ENCODE measurements around the gene HS6ST3. TPM values are rescaled to one million over a fixed set of nuclear protein-coding genes. Genes with fewer than 3 reads are reported as not detected.
A peak's percentile ranks its signal among the peaks of the same experiment; 100 is the strongest.
"Not testable (repeated sequence)": the region's sequence is repeated elsewhere in the genome, so short reads cannot be mapped to it uniquely, and the experiment has no call there.

HS6ST3 gene
- polyA plus RNA-seq (2013, experiment 1 of 2), result 0.48 TPM
- 0.46 TPM for polyA plus RNA-seq (2013, experiment 2 of 2)

DNA sequence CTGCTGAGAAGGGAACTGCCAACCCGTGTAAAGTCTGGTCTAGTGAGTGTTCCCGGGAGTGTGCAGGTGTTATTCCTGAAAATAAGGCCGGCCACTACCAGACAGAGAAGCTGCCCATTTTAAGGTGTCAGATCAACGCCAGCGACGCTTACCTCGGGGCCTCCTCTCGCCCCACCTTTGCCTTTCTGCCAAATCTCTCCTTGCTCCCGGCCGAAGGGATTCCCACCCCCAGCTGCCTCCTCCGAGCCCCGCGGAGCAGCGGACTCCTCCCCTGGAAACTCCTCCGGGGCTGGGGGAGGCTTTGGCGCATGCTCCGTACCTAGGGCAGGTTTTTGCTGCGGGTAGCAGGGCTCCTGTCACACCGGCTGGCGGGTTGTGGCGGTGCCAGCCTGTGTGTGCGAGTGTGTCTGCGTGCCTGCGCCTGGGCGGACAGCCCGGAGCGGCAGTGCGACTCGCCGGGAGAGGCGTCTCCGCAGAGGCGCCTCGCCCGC, at the start of gene HS6ST3:
HS6ST3 (plus strand) TSS at position 359 of the 491 bp plus-strand sequence.
- WGBS, 2 experiments (ENCODE audit: insufficient coverage in 2 of 2), result 1% methylated on average over 34 of the region's 35 CpGs
- no peaks in the 10 kb centered on the region for H3K9me3 ChIP-seq (ENCODE audit: control insufficient read depth, low read length)
- H3K4me3 ChIP-seq (ENCODE audit: extremely low read depth, insufficient read depth, low read length, poor library complexity, severe bottlenecking), result peak within 1 kb of the TSS; percentile 44
- H3K4me1 ChIP-seq (ENCODE audit: control insufficient read depth, insufficient read depth, low read length, poor library complexity, severe bottlenecking), result no peaks in the 10 kb centered on the region
- no peak within 1 kb of the TSS for H3K27ac ChIP-seq (ENCODE audit: low read depth, low read length, severe bottlenecking)
- H3K36me3 ChIP-seq (ENCODE audit: control insufficient read depth, insufficient read depth, low read length), result no peaks in the 10 kb centered on the region

DNA sequence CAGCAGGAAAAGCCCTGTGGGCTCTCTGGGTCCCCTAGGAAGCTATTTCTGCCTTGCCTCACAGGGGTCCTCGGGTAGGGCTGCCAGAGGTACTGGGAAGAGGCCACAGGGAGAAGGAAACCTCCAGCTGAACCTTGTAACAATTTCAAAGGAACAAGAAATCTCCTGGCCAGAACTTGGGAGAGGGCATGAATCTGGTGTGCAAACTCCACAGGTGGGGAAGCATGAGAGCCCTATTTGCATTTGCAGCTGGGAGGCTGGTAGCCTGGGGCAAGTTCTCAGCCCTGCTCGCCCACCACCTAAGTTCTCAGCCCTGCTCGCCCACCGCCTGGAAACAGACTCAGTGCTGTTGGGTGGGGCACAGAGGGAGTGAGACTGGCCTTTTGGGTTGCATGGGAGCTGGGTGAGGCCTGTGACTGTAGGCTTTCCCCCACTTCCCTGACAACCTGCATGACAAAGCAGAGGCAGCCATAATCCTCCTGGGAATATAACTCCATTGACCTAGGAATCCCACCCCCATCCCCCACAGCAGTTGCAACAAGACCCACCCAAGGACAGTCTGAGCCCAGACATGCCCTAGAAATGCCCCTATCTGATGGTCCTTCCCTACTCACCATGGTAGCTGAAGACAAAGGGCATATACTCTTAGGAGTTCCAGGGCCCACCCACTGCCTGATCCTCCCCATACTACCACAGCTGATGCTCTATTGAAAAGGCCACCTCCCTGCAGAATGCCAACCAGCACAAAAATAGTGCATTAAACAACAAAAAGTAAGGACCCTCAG, 48.4 kb upstream of the HS6ST3 start:
- 94 to 100% methylated on average over 1 to 3 of the region's 4 CpGs for WGBS, 2 experiments (ENCODE audit: insufficient coverage in 2 of 2)
- Histone ChIP-seq H3K4me1 (ENCODE audit: control insufficient read depth, insufficient read depth, low read length, poor library complexity, severe bottlenecking) (no peaks in the 10 kb centered on the region), H3K4me3 (ENCODE audit: extremely low read depth, insufficient read depth, low read length, poor library complexity, severe bottlenecking) (no peak overlapping the region), H3K36me3 (ENCODE audit: control insufficient read depth, insufficient read depth, low read length) (peaks cover 26% of the 10 kb centered on the region), H3K27ac (ENCODE audit: low read depth, low read length, severe bottlenecking) (no peak overlapping the region), H3K9me3 (ENCODE audit: control insufficient read depth, low read length) (peaks cover 10% of the 10 kb centered on the region)

- Histone ChIP-seq H3K4me1 (ENCODE audit: control insufficient read depth, insufficient read depth, low read length, poor library complexity, severe bottlenecking) (no peaks in the 10 kb centered on the region), H3K27ac (ENCODE audit: low read depth, low read length, severe bottlenecking) (no peak overlapping the region), H3K4me3 (ENCODE audit: extremely low read depth, insufficient read depth, low read length, poor library complexity, severe bottlenecking) (no peak overlapping the region), H3K9me3 (ENCODE audit: control insufficient read depth, low read length) (peaks cover 15% of the 10 kb centered on the region), H3K36me3 (ENCODE audit: control insufficient read depth, insufficient read depth, low read length) (peaks cover 15% of the 10 kb centered on the region)
- 100% methylated on average over 1 of the region's 1 CpG; no CpG with 5 or more reads in 1 of the 2 experiments for whole genome bisulfite sequencing, 2 experiments (ENCODE audit: insufficient coverage in 2 of 2)
Observed at GRCh38 chr13:96044238-96044637, 45.7 kb upstream of the HS6ST3 start.

DNA sequence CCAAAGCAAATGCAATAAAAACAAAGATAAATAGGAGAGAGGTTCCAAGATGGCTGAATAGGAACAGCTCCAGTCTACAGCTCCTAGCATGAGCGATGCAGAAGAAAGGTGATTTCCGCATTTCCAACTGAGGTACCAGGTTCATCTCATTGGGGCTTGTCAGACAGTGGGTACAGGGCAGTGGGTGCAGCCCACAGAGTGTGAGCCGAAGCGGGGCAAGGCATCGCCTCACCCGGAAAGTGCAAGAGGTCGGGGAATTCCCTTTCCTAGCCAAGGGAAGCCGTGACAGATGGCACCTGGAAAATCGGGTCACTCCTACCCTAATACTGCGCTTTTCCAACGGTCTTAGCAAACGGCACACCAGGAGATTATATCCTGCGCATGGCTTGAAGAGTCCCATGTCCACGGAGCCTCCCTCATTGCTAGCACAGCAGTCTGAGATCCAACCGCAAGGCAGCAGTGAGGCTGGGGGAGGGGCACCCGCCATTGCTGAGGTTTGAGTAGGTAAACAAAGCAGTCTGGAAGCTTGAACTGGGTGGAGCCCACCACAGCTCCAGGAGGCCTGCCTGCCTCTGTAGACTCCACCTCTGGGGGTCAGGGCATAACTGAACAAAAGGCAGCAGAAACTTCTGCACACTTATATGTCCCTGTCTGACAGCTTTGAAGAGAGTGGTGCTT, 43.3 kb upstream of the HS6ST3 start:
- 88 to 99% methylated on average over 9 to 14 of the region's 16 CpGs for WGBS, 2 experiments (ENCODE audit: insufficient coverage in 2 of 2)
- not testable (repeated sequence) for H3K4me1 ChIP-seq (ENCODE audit: control insufficient read depth, insufficient read depth, low read length, poor library complexity, severe bottlenecking); H3K36me3 ChIP-seq (ENCODE audit: control insufficient read depth, insufficient read depth, low read length); H3K4me3 ChIP-seq (ENCODE audit: extremely low read depth, insufficient read depth, low read length, poor library complexity, severe bottlenecking); H3K27ac ChIP-seq (ENCODE audit: low read depth, low read length, severe bottlenecking)
- peaks cover 15% of the 10 kb centered on the region for H3K9me3 ChIP-seq (ENCODE audit: control insufficient read depth, low read length)

DNA sequence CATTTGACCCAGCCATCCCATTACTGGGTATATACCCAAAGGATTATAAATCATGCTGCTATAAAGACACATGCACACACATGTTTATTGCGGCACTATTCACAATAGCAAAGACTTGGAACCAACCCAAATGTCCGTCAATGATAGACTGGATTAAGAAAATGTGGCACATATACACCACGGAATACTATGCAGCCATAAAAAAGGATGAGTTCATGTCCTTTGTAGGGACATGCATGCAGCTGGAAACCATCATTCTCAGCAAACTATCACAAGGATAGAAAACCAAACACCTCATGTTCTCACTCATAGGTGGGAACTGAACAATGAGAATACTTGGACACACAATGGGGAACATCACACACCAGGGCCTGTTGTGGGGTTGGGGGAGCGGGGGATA, 39.0 kb upstream of the HS6ST3 start:
- H3K9me3 ChIP-seq (ENCODE audit: control insufficient read depth, low read length); H3K27ac ChIP-seq (ENCODE audit: low read depth, low read length, severe bottlenecking); H3K4me3 ChIP-seq (ENCODE audit: extremely low read depth, insufficient read depth, low read length, poor library complexity, severe bottlenecking); H3K36me3 ChIP-seq (ENCODE audit: control insufficient read depth, insufficient read depth, low read length); H3K4me1 ChIP-seq (ENCODE audit: control insufficient read depth, insufficient read depth, low read length, poor library complexity, severe bottlenecking): not testable (repeated sequence)
- WGBS, 2 experiments (ENCODE audit: insufficient coverage in 2 of 2), result 100% methylated on average over 1 of the region's 4 CpGs; no CpG with 5 or more reads in 1 of the 2 experiments

DNA sequence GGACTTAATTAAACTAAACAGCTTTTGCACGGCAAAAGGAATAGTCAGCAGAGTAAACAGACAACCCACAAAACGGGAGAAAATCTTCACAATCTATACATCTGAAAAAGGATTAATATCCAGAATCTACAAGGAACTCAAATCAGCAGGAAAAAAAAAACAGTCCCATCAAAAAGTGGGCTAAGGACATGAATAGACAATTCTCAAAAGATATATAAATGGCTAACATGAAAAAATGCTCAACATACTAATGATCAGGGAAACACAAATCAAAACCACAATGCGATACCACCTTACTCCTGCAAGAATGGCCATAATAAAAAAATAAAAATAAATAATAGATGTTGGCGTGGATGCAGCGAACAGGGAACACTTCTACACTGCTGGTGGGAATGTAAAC, 38.4 kb upstream of the HS6ST3 start:
- H3K36me3 ChIP-seq (ENCODE audit: control insufficient read depth, insufficient read depth, low read length); H3K27ac ChIP-seq (ENCODE audit: low read depth, low read length, severe bottlenecking); H3K4me1 ChIP-seq (ENCODE audit: control insufficient read depth, insufficient read depth, low read length, poor library complexity, severe bottlenecking); H3K9me3 ChIP-seq (ENCODE audit: control insufficient read depth, low read length); H3K4me3 ChIP-seq (ENCODE audit: extremely low read depth, insufficient read depth, low read length, poor library complexity, severe bottlenecking): not testable (repeated sequence)
- no CpG with 5 or more reads among the region's 5 CpGs for WGBS, 2 experiments (ENCODE audit: insufficient coverage in 2 of 2)

GRCh38 chr13:96051946-96052345, 38.0 kb upstream of the HS6ST3 start:
- H3K27ac ChIP-seq (ENCODE audit: low read depth, low read length, severe bottlenecking); H3K36me3 ChIP-seq (ENCODE audit: control insufficient read depth, insufficient read depth, low read length); H3K4me3 ChIP-seq (ENCODE audit: extremely low read depth, insufficient read depth, low read length, poor library complexity, severe bottlenecking); H3K9me3 ChIP-seq (ENCODE audit: control insufficient read depth, low read length); H3K4me1 ChIP-seq (ENCODE audit: control insufficient read depth, insufficient read depth, low read length, poor library complexity, severe bottlenecking): not testable (repeated sequence)
- 90 to 100% methylated on average over 2 of the region's 3 CpGs for WGBS, 2 experiments (ENCODE audit: insufficient coverage in 2 of 2)

DNA sequence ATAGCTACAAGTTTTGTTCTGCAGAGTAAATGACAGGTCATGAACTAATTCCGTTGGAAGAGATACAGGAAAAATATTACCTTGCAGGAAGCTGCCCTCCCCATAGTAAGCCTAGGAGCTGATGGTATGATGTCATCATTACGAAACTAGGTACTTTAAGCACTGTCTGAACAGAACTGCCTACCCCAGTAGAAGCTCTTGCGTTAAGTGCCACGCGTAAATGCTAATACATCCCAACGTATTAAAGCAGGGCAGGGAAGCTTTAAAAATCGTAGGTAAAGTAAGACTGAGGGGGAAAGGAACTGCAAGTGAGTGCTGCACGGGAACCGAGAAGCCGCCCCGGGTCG, 37.3 kb upstream of the HS6ST3 start:
- Histone ChIP-seq H3K36me3 (ENCODE audit: control insufficient read depth, insufficient read depth, low read length) (peaks cover 4% of the 10 kb centered on the region), H3K4me1 (ENCODE audit: control insufficient read depth, insufficient read depth, low read length, poor library complexity, severe bottlenecking) (no peaks in the 10 kb centered on the region), H3K9me3 (ENCODE audit: control insufficient read depth, low read length) (no peaks in the 10 kb centered on the region), H3K27ac (ENCODE audit: low read depth, low read length, severe bottlenecking) (peak overlapping the region; percentile 68), H3K4me3 (ENCODE audit: extremely low read depth, insufficient read depth, low read length, poor library complexity, severe bottlenecking) (peak overlapping the region; percentile 79)
- 0 to 7% methylated on average over 6 to 7 of the region's 12 CpGs for WGBS, 2 experiments (ENCODE audit: insufficient coverage in 2 of 2)

DNA sequence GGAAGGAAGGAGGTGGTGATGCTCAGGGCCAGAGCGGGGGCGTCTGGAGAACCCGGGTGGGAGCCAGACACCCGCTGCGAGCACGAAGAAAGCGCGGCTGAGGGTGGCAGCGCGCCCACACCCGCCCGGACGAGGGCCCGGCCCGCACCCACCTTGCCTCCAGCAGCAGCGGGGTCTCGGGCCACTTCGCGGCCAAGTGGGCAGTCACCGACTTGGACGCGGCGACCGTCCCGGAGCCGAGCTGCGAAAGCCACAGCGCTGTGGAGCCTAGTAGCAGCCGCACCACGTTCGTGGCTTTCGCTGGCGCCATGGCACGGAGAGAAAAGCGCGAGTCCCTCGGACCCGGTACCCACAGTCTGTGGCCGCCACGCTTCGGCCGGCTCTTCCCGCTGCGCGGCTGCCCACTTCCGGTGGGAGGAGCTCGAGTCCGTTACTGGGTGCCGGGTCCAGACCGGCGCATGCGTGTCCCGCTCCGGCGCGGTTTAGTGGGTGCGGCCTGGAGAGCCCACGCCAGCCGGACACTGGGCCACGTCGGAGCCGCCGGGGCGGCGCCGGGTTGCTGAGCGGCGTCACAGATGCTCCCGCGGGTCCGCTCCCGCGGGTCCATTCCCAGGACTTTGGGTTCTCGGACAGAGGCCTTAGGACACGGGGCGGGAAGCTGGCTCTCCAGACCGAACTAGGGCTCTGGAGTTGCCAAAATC, 36.8 kb upstream of the HS6ST3 start, which contains the start of gene UGGT2:
UGGT2 (minus strand) TSS at position 399 of the 701 bp plus-strand sequence; CDS start at position 310, 89 bp downstream.
- no peaks in the 10 kb centered on the region for H3K4me1 ChIP-seq (ENCODE audit: control insufficient read depth, insufficient read depth, low read length, poor library complexity, severe bottlenecking)
- peaks cover 4% of the 10 kb centered on the region for H3K36me3 ChIP-seq (ENCODE audit: control insufficient read depth, insufficient read depth, low read length)
- WGBS, 2 experiments (ENCODE audit: insufficient coverage in 2 of 2), result 0 to 1% methylated on average over 51 to 63 of the region's 77 CpGs
- peak within 1 kb of the TSS; percentile 79 for H3K4me3 ChIP-seq (ENCODE audit: extremely low read depth, insufficient read depth, low read length, poor library complexity, severe bottlenecking)
- no peaks in the 10 kb centered on the region for H3K9me3 ChIP-seq (ENCODE audit: control insufficient read depth, low read length)
- H3K27ac ChIP-seq (ENCODE audit: low read depth, low read length, severe bottlenecking), result peak within 1 kb of the TSS; percentile 81

- Histone ChIP-seq H3K4me3 (ENCODE audit: extremely low read depth, insufficient read depth, low read length, poor library complexity, severe bottlenecking) (no peak overlapping the region), H3K27ac (ENCODE audit: low read depth, low read length, severe bottlenecking) (no peak overlapping the region), H3K4me1 (ENCODE audit: control insufficient read depth, insufficient read depth, low read length, poor library complexity, severe bottlenecking) (no peaks in the 10 kb centered on the region), H3K9me3 (ENCODE audit: control insufficient read depth, low read length) (no peaks in the 10 kb centered on the region), H3K36me3 (ENCODE audit: control insufficient read depth, insufficient read depth, low read length) (no peaks in the 10 kb centered on the region)
- 81 to 100% methylated on average over 2 of the region's 2 CpGs for WGBS, 2 experiments (ENCODE audit: insufficient coverage in 2 of 2)
Observed at GRCh38 chr13:96065849-96066248, 24.1 kb upstream of the HS6ST3 start.

Measured in mesodermal cell (in vitro differentiated cells).